IMR-90 (cell line): Measurements from ENCODE around the gene SUGCT. TPM values are rescaled to one million over a fixed set of nuclear protein-coding genes. Genes with fewer than 3 reads are reported as not detected.
A peak's percentile ranks its signal among the peaks of the same experiment; 100 is the strongest.

ENCODE experiments used
- ATAC-seq: fragments of 200-7000 bp; cut with Tn5 transposase; 2 replicates; pipeline ENCODE4 v1.9.1; 2020; ENCODE audit warnings: low read depth, mild to moderate bottlenecking, moderate library complexity
- BruUV-seq: library from RNA; stranded (reverse); fragments of 400-500 nt; replicated peaks from 2 replicates; lab custom pipeline; 2021; lab: Mats Ljungman, UMichigan
- CTCF ChIA-PET: fragments of 300-600 bp; formaldehyde crosslinking; extraction: SDS; loops from one replicate; lab custom pipeline; 2021; ENCODE audit warnings: antibody characterized with exemption; lab: Yijun Ruan, JAX
- POLR2A ChIA-PET: fragments of 300-600 bp; sonication (Branson Sonifier 250); formaldehyde crosslinking; loops from one replicate; lab custom pipeline; 2022; ENCODE audit warnings: antibody characterized with exemption; ENCODE audit not compliant: unreplicated experiment; lab: Charles Lee
- DNase-seq: peaks from one replicate; pipeline ENCODE4 v3.0.0; 2013
- H2AFZ ChIP-seq: replicated peaks from 2 replicates; pipeline ENCODE3; 2013; ENCODE audit warnings: low read length, mild to moderate bottlenecking; ENCODE audit not compliant: poor library complexity
- H2AK5ac ChIP-seq: 2 replicates; pipeline ENCODE4 v1.6.1; 2013; ENCODE audit warnings: low read depth, low read length, inconsistent platforms
- H2AK9ac ChIP-seq: replicated peaks from 2 replicates; pipeline ENCODE3; 2013; ENCODE audit warnings: mild to moderate bottlenecking, low read depth, low read length, moderate library complexity; ENCODE audit not compliant: poor library complexity
- H2BK120ac ChIP-seq: 2 replicates; pipeline ENCODE4 v1.6.1; 2013; ENCODE audit warnings: low read depth, low read length, inconsistent platforms
- H2BK15ac ChIP-seq: 3 replicates; pipeline ENCODE4 v1.6.1; 2013; ENCODE audit warnings: low read depth, low read length, inconsistent platforms
- H2BK20ac ChIP-seq: 2 replicates; pipeline ENCODE4 v1.6.1; 2013; ENCODE audit warnings: low read depth, mild to moderate bottlenecking, inconsistent platforms, low read length, moderate library complexity
- H2BK5ac ChIP-seq: 2 replicates; pipeline ENCODE4 v1.6.1; 2013; ENCODE audit warnings: mild to moderate bottlenecking, low read depth, low read length, inconsistent platforms; ENCODE audit not compliant: poor library complexity, severe bottlenecking
- H3K14ac ChIP-seq: replicated peaks from 2 replicates; pipeline ENCODE4 v1.6.1; 2013; ENCODE audit warnings: low read depth, low read length, inconsistent platforms
- H3K18ac ChIP-seq: 2 replicates; pipeline ENCODE4 v1.6.1; 2013; ENCODE audit warnings: low read depth, low read length, control low read depth
- H3K23ac ChIP-seq: 2 replicates; pipeline ENCODE4 v1.6.1; 2013; ENCODE audit warnings: low read depth, low read length, inconsistent platforms
- H3K27ac ChIP-seq: 2 replicates; pipeline ENCODE4 v1.5.1; 2013; ENCODE audit warnings: mild to moderate bottlenecking, control low read depth, low read length; ENCODE audit not compliant: insufficient read depth
- H3K27me3 ChIP-seq: 2 replicates; pipeline ENCODE4 v1.6.1; 2013; ENCODE audit warnings: low read length; ENCODE audit not compliant: control insufficient read depth, insufficient read depth
- H3K36me3 ChIP-seq: 2 replicates; pipeline ENCODE4 v1.6.1; 2013; ENCODE audit warnings: low read length, mixed read lengths; ENCODE audit not compliant: control insufficient read depth, insufficient read depth
- H3K4ac ChIP-seq: 2 replicates; pipeline ENCODE4 v1.6.1; 2013; ENCODE audit warnings: low read depth, low read length, inconsistent platforms
- H3K4me1 ChIP-seq: 2 replicates; pipeline ENCODE4 v1.6.1; 2013; ENCODE audit warnings: low read length, mixed read lengths; ENCODE audit not compliant: control insufficient read depth, insufficient read depth
- H3K4me2 ChIP-seq: 2 replicates; pipeline ENCODE4 v1.6.1; 2013; ENCODE audit warnings: low read depth, mild to moderate bottlenecking, control low read depth, low read length, moderate library complexity
- H3K4me3 ChIP-seq: 2 replicates; pipeline ENCODE4 v1.5.1; 2013; ENCODE audit warnings: low read depth, mild to moderate bottlenecking, control low read depth, low read length, moderate library complexity; ENCODE audit not compliant: insufficient read depth
- H3K56ac ChIP-seq: 2 replicates; pipeline ENCODE4 v1.6.1; 2013; ENCODE audit warnings: low read length, inconsistent platforms; ENCODE audit not compliant: insufficient read depth; ENCODE audit errors: extremely low read depth
- H3K79me1 ChIP-seq, 2 experiments: 2 replicates each; pipeline ENCODE4 v1.6.1; 2013; ENCODE audit warnings: low read length in 2 of 2, inconsistent platforms in 1 of 2, low read depth in 1 of 2
- H3K9ac ChIP-seq: 2 replicates; pipeline ENCODE4 v1.6.1; 2013; ENCODE audit warnings: low read depth, low read length, control low read depth
- H3K9me1 ChIP-seq: 2 replicates; pipeline ENCODE4 v1.6.1; 2013; ENCODE audit warnings: low read length, inconsistent platforms; ENCODE audit not compliant: insufficient read depth
- H3K9me3 ChIP-seq: 2 replicates; pipeline ENCODE4 v1.6.1; 2013; ENCODE audit warnings: low read length; ENCODE audit not compliant: control insufficient read depth, insufficient read depth
- H4K20me1 ChIP-seq: 2 replicates; pipeline ENCODE4 v1.6.1; 2013; ENCODE audit warnings: low read length, inconsistent platforms; ENCODE audit not compliant: insufficient read depth
- H4K5ac ChIP-seq: 2 replicates; pipeline ENCODE4 v1.6.1; 2013; ENCODE audit warnings: mild to moderate bottlenecking, low read depth, low read length, control low read depth
- H4K8ac ChIP-seq, 2 experiments: 2 replicates each; pipeline ENCODE4 v1.6.1; 2013; ENCODE audit warnings: low read depth in 2 of 2, low read length in 2 of 2, control low read depth in 1 of 2, inconsistent platforms in 1 of 2
- H4K91ac ChIP-seq: 2 replicates; pipeline ENCODE4 v1.6.1; 2013; ENCODE audit warnings: low read depth, low read length, inconsistent platforms; ENCODE audit not compliant: insufficient read depth
- CEBPB ChIP-seq: IDR thresholded peaks from 2 replicates; pipeline ENCODE4 v1.6.1; 2012; ENCODE audit warnings: low read depth, low read length, improper control_type of control experiment
- CTCF ChIP-seq: conservative IDR thresholded peaks from 2 replicates; pipeline ENCODE4 v1.5.1; 2012; ENCODE audit warnings: mild to moderate bottlenecking, low read depth, low read length, improper control_type of control experiment
- MAZ ChIP-seq: IDR thresholded peaks from 2 replicates; pipeline ENCODE4 v1.6.1; 2012; ENCODE audit warnings: low read depth, mild to moderate bottlenecking, low read length, improper control_type of control experiment, moderate library complexity, borderline replicate concordance
- RAD21 ChIP-seq: IDR thresholded peaks from 2 replicates; pipeline ENCODE4 v1.6.1; 2012; ENCODE audit warnings: low read length, improper control_type of control experiment
- SMC3 ChIP-seq: fragments of 150-350 bp; IDR thresholded peaks from 2 replicates; pipeline ENCODE4 v1.6.1; 2016; ENCODE audit warnings: low read depth, mild to moderate bottlenecking, antibody characterized with exemption, low read length, moderate library complexity
- USF2 ChIP-seq: fragments of 150-350 bp; IDR thresholded peaks from 2 replicates; pipeline ENCODE4 v1.6.1; 2017; ENCODE audit warnings: mild to moderate bottlenecking, antibody characterized with exemption, low read length, low read depth
- WGBS, 2 experiments: methylation state at CpG; one replicate each; pipeline versions ENCODE4 v1.1.5 to v1.1.7; 2013; ENCODE audit warnings: missing lambda C conversion rate in 2 of 2; ENCODE audit not compliant: insufficient read length in 1 of 2; ENCODE audit errors: extremely low coverage in 2 of 2; 5-methylcytosine and 5-hydroxymethylcytosine counted together
- dilution Hi-C: fragments of 300-500 bp; cut with HindIII; formaldehyde crosslinking; loops from one replicate; pipeline ENCODE4 v1.14.3; 2018; ENCODE audit warnings: low sequenced_read_pairs; ENCODE audit not compliant: unreplicated experiment
- in situ Hi-C: fragments of 300-500 bp; cut with MboI; formaldehyde crosslinking; loops from 3 replicates; pipeline ENCODE4 v1.14.3; 2019; ENCODE audit warnings: low sequenced_read_pairs, inconsistent platforms, mixed read lengths
- intact Hi-C: fragments of 100-400 bp; cut with micrococcal nuclease; formaldehyde crosslinking; loops from 2 replicates; pipeline ENCODE4 v1.10.0; 2022
- polyA plus RNA-seq, 3 experiments: library from polyadenylated mRNA; depleted of rRNA; stranded (reverse); fragments of >200 nt; gene quantifications; 2 replicates each; pipeline ENCODE4 v1.2.3, GENCODE V29; 2012; ENCODE audit warnings: low replicate concordance in 1 of 3
- total RNA-seq: library from RNA; depleted of rRNA; stranded (reverse); fragments of >200 nt; gene quantifications from 2 replicates; pipeline ENCODE4 v1.2.3, GENCODE V29; 2012

Gene SUGCT
- total and polyA plus RNA-seq, 2 of the 4 experiments (the other 2 are of a cell fraction), result 5.9 to 8.3 TPM

GRCh38 chr7:40763319-40764287 is 628.8 kb downstream of the SUGCT start:
- Histone ChIP-seq H2BK15ac (peak overlapping the region; percentile 66; the same call in 2 of the 3 replicates), H4K8ac (peak overlapping the region; percentile 48 to 90), H3K27me3 (no peaks in the 10 kb centered on the region), H4K91ac (peak overlapping the region; percentile 93), H2AK5ac (peak overlapping the region; percentile 60), H3K79me1 (no peaks in the 10 kb centered on the region), H2BK120ac (peak overlapping the region; percentile 87), H3K4me2 (peak overlapping the region; percentile 84), H3K14ac (peak overlapping the region; percentile 67), H3K18ac (peak overlapping the region; percentile 83), H3K4ac (peak overlapping the region; percentile 93), H3K36me3 (no peaks in the 10 kb centered on the region), H2BK5ac (peak overlapping the region; percentile 91), H3K9me3 (no peaks in the 10 kb centered on the region), H2AK9ac (no peak overlapping the region), H2BK20ac (peak overlapping the region; percentile 85), H3K4me1 (peaks cover 6% of the 10 kb centered on the region), H3K23ac (peak overlapping the region; percentile 36; the same call in 1 of the 2 replicates), H3K4me3 (peak overlapping the region; percentile 34; the same call in 1 of the 2 replicates), H4K20me1 (no peaks in the 10 kb centered on the region), H3K9ac (peak overlapping the region; percentile 70), H4K5ac (peak overlapping the region; percentile 85), H3K9me1 (peaks cover 6% of the 10 kb centered on the region), H2AFZ (peak overlapping the region; percentile 62), H3K27ac (peak overlapping the region; percentile 91), H3K56ac (peak overlapping the region; percentile 72; the same call in 1 of the 2 replicates)
- ATAC-seq, result peak; percentile 87
- peak; percentile 62 for TF ChIP-seq SMC3
- TF ChIP-seq USF2, result no peak
- peak; percentile 93 for TF ChIP-seq CEBPB
- TF ChIP-seq RAD21, result peak; percentile 78
- peak; percentile 33; the same call in 1 of the 2 replicates for TF ChIP-seq MAZ
- TF ChIP-seq CTCF, result peak; percentile 60
- in situ Hi-C loops (loop anchor here (5.0 to 10.0 kb wide), 3 partner anchors 436 to 941 kb away; partner anchors contain the start of gene INHBA), intact Hi-C loops (loop anchor here (1.0 to 10.0 kb wide), 9 partner anchors 63 to 941 kb away; no protein-coding TSS in a partner anchor), dilution Hi-C loops (no loop called here)
- no TSS peak for BruUV-seq
- ChIA-PET POLR2A (interaction anchor here (0.5 kb wide), 1 partner anchor 244 kb away, joined by 4 read pairs; no protein-coding TSS in a partner anchor), CTCF (interaction anchor here (0.6 to 2.6 kb wide), 11 partner anchors 13 to 941 kb away, joined by 3 to 13 read pairs (median 3); no protein-coding TSS in a partner anchor)
- WGBS, 2 experiments, result no CpG with 5 or more reads among the region's 9 CpGs
- peak; percentile 86 for DNase-seq
